Large intestine (tissue), 3 donors: ENCODE data around the gene SLC16A12. TPM values are rescaled to one million over a fixed set of nuclear protein-coding genes. Genes with fewer than 3 reads are reported as not detected.
A peak's percentile ranks its signal among the peaks of the same experiment; 100 is the strongest.
"Not testable (repeated sequence)": the region's sequence is repeated elsewhere in the genome, so short reads cannot be mapped to it uniquely, and the experiment has no call there.

ENCODE experiments used
- DNase-seq, 2 donors: peaks; one replicate each; pipeline versions ENCODE4 v3.0.0 to v3.0.0-alpha.2; 2013
- H3K27ac ChIP-seq: one replicate; pipeline ENCODE4 v1.5.1; 2013; ENCODE audit warnings: low read length
- H3K27me3 ChIP-seq: 2 replicates; pipeline ENCODE4 v1.6.1; 2013; ENCODE audit warnings: low read length; ENCODE audit not compliant: control insufficient read depth, insufficient read depth
- H3K36me3 ChIP-seq: 2 replicates; pipeline ENCODE4 v1.6.1; 2013; ENCODE audit warnings: low read length; ENCODE audit not compliant: control insufficient read depth, insufficient read depth
- H3K4me1 ChIP-seq: one replicate; pipeline ENCODE4 v1.6.1; 2013; ENCODE audit warnings: low read length; ENCODE audit not compliant: control insufficient read depth, insufficient read depth
- H3K4me3 ChIP-seq: one replicate; pipeline ENCODE4 v1.5.1; 2013; ENCODE audit warnings: low read length
- H3K9me3 ChIP-seq: one replicate; pipeline ENCODE4 v1.6.1; 2013; ENCODE audit warnings: mild to moderate bottlenecking, low read depth, low read length, moderate library complexity; ENCODE audit not compliant: control insufficient read depth
- WGBS: methylation state at CpG from one replicate; pipeline ENCODE4 v1.1.5; 2013; ENCODE audit warnings: low lambda C conversion rate; ENCODE audit not compliant: insufficient coverage; 5-methylcytosine and 5-hydroxymethylcytosine counted together
- polyA plus RNA-seq: library from polyadenylated mRNA; unstranded; fragments of 120-200 nt; gene quantifications from one replicate; pipeline ENCODE4 v1.2.1, GENCODE V29; 2013

The SLC16A12 gene
- polyA plus RNA-seq, 1 donor = 1.1 TPM

GRCh38 chr10:89529711-89530110 lies 5.7 kb downstream of the SLC16A12 start:
- H3K36me3 ChIP-seq, H3K4me3 ChIP-seq, DNase-seq, H3K27ac ChIP-seq, H3K9me3 ChIP-seq: not testable (repeated sequence)
- Histone ChIP-seq H3K27me3 (peaks cover 30% of the 10 kb centered on the region), H3K4me1 (peaks cover 11% of the 10 kb centered on the region)
- WGBS = no CpG with 5 or more reads among the region's 6 CpGs

GRCh38 chr10:89526358-89526757 lies 9.0 kb downstream of the SLC16A12 start:
- 0% methylated on average over 2 of the region's 4 CpGs for WGBS
- no peak overlapping the region for H3K4me3 ChIP-seq
- H3K36me3 ChIP-seq = no peaks in the 10 kb centered on the region
- H3K27me3 ChIP-seq = peaks cover 1% of the 10 kb centered on the region
- DNase-seq = no peak
- H3K27ac ChIP-seq = no peak overlapping the region
- peaks cover 11% of the 10 kb centered on the region for H3K4me1 ChIP-seq
- no peaks in the 10 kb centered on the region for H3K9me3 ChIP-seq

GRCh38 chr10:89525556-89525955 lies 9.8 kb downstream of the SLC16A12 start:
- Histone ChIP-seq H3K4me1 (peaks cover 11% of the 10 kb centered on the region), H3K36me3 (no peaks in the 10 kb centered on the region), H3K4me3 (no peak overlapping the region), H3K9me3 (no peaks in the 10 kb centered on the region), H3K27me3 (no peaks in the 10 kb centered on the region), H3K27ac (no peak overlapping the region)
- WGBS = 83% methylated on average over 1 of the region's 5 CpGs
- no peak for DNase-seq

- peaks cover 11% of the 10 kb centered on the region for H3K4me1 ChIP-seq
- no peak for DNase-seq
- no peaks in the 10 kb centered on the region for H3K36me3 ChIP-seq
- no peaks in the 10 kb centered on the region for H3K9me3 ChIP-seq
- no peak overlapping the region for H3K27ac ChIP-seq
- no CpG with 5 or more reads among the region's 7 CpGs for WGBS
- no peak overlapping the region for H3K4me3 ChIP-seq
- H3K27me3 ChIP-seq = no peaks in the 10 kb centered on the region
Observed at GRCh38 chr10:89524279-89524678, 11.1 kb downstream of the SLC16A12 start.

GRCh38 chr10:89523274-89523673 lies 12.1 kb downstream of the SLC16A12 start:
- H3K36me3 ChIP-seq = no peaks in the 10 kb centered on the region
- H3K9me3 ChIP-seq = no peaks in the 10 kb centered on the region
- no peak overlapping the region for H3K27ac ChIP-seq
- H3K4me1 ChIP-seq = peaks cover 11% of the 10 kb centered on the region
- H3K4me3 ChIP-seq = no peak overlapping the region
- WGBS = 100% methylated on average over 1 of the region's 1 CpG
- H3K27me3 ChIP-seq = no peaks in the 10 kb centered on the region
- no peak for DNase-seq

- Histone ChIP-seq H3K4me3 (no peak overlapping the region), H3K27ac (no peak overlapping the region), H3K27me3 (no peaks in the 10 kb centered on the region), H3K4me1 (peaks cover 11% of the 10 kb centered on the region), H3K36me3 (no peaks in the 10 kb centered on the region), H3K9me3 (no peaks in the 10 kb centered on the region)
- DNase-seq = no peak
- 100% methylated on average over 1 of the region's 1 CpG for WGBS
Observed at GRCh38 chr10:89522463-89522862, 12.9 kb downstream of the SLC16A12 start.

GRCh38 chr10:89521368-89521767 lies 14.0 kb downstream of the SLC16A12 start:
- Histone ChIP-seq H3K36me3 (no peaks in the 10 kb centered on the region), H3K4me1 (peaks cover 5% of the 10 kb centered on the region), H3K9me3 (no peaks in the 10 kb centered on the region), H3K4me3 (no peak overlapping the region), H3K27me3 (no peaks in the 10 kb centered on the region), H3K27ac (no peak overlapping the region)
- no peak for DNase-seq
- WGBS = no CpG with 5 or more reads among the region's 2 CpGs

- no peaks in the 10 kb centered on the region for H3K27me3 ChIP-seq
- DNase-seq = peak in 1 of 2 donors; percentile 41
- no peaks in the 10 kb centered on the region for H3K4me1 ChIP-seq
- no peak overlapping the region for H3K27ac ChIP-seq
- no peaks in the 10 kb centered on the region for H3K9me3 ChIP-seq
- no CpG with 5 or more reads among the region's 1 CpG for WGBS
- H3K36me3 ChIP-seq = no peaks in the 10 kb centered on the region
- no peak overlapping the region for H3K4me3 ChIP-seq
Observed at GRCh38 chr10:89520706-89521105, 14.7 kb downstream of the SLC16A12 start.

- Histone ChIP-seq H3K4me3 (no peak overlapping the region), H3K36me3 (no peaks in the 10 kb centered on the region), H3K27me3 (no peaks in the 10 kb centered on the region), H3K4me1 (no peaks in the 10 kb centered on the region), H3K9me3 (no peaks in the 10 kb centered on the region), H3K27ac (no peak overlapping the region)
- 92% methylated on average over 5 of the region's 12 CpGs for WGBS
- DNase-seq = no peak
Observed at GRCh38 chr10:89518876-89519842, 16.2 kb downstream of the SLC16A12 start.

GRCh38 chr10:89518108-89518507 lies 17.3 kb downstream of the SLC16A12 start:
- Histone ChIP-seq H3K4me3 (no peak overlapping the region), H3K27ac (no peak overlapping the region), H3K9me3 (no peaks in the 10 kb centered on the region), H3K36me3 (no peaks in the 10 kb centered on the region), H3K27me3 (no peaks in the 10 kb centered on the region), H3K4me1 (no peaks in the 10 kb centered on the region)
- no peak for DNase-seq
- WGBS = 100% methylated on average over 1 of the region's 3 CpGs
